Neural cell (in vitro differentiated cells): Measurements from ENCODE around the gene CLDN18. TPM values are rescaled to one million over a fixed set of nuclear protein-coding genes. Genes with fewer than 3 reads are reported as not detected.

Experiments used
- H2AFZ ChIP-seq: fragments of 200-600, 300-800 bp; sonication (generic), shearing (Covaris generic); 2 replicates; pipeline ENCODE4 v1.6.0; 2014; ENCODE audit warnings: low read depth, mild to moderate bottlenecking, antibody characterized with exemption, low read length, moderate library complexity
- H3F3A ChIP-seq: fragments of 200-600 bp; shearing (Covaris generic); 2 replicates; pipeline ENCODE4 v1.6.1; 2016; ENCODE audit warnings: mild to moderate bottlenecking, moderate library complexity, mixed read lengths, antibody characterized with exemption, low read length; ENCODE audit not compliant: insufficient read depth, poor library complexity, severe bottlenecking
- H3K27ac ChIP-seq: fragments of 200-600, 300-800 bp; sonication (generic), shearing (Covaris generic); 2 replicates; pipeline ENCODE4 v1.5.1; 2014; ENCODE audit warnings: mild to moderate bottlenecking, low read length, moderate library complexity
- H3K27me3 ChIP-seq: fragments of 300-800, 200-600 bp; sonication (generic), shearing (Covaris generic); 2 replicates; pipeline ENCODE4 v1.6.0; 2014; ENCODE audit warnings: mild to moderate bottlenecking, low read depth, low read length, moderate library complexity; ENCODE audit not compliant: insufficient read depth
- H3K36me3 ChIP-seq: fragments of 300-800, 200-600 bp; sonication (generic), shearing (Covaris generic); 2 replicates; pipeline ENCODE4 v1.5.1; 2014; ENCODE audit warnings: mild to moderate bottlenecking, antibody characterized with exemption, low read length, moderate library complexity; ENCODE audit not compliant: insufficient read depth
- H3K4me2 ChIP-seq: fragments of 300-800, 200-600 bp; sonication (generic), shearing (Covaris generic); 2 replicates; pipeline ENCODE4 v1.6.0; 2014; ENCODE audit warnings: mild to moderate bottlenecking, low read length
- H3K4me3 ChIP-seq: fragments of 300-800, 200-600 bp; sonication (generic), shearing (Covaris generic); 2 replicates; pipeline ENCODE4 v1.5.1; 2014; ENCODE audit warnings: mild to moderate bottlenecking, low read length, moderate library complexity
- H3K79me2 ChIP-seq: fragments of 200-600 bp; shearing (Covaris generic); replicated peaks from 2 replicates; pipeline ENCODE4 v1.6.0; 2014; ENCODE audit warnings: mild to moderate bottlenecking, low read length, moderate library complexity; ENCODE audit not compliant: insufficient read depth
- H3K9ac ChIP-seq: fragments of 300-800, 200-600 bp; sonication (generic), shearing (Covaris generic); 2 replicates; pipeline ENCODE4 v1.6.1; 2016; ENCODE audit warnings: mild to moderate bottlenecking, low read length, mixed read lengths
- H3K9me2 ChIP-seq: fragments of 200-600 bp; shearing (Covaris generic); 2 replicates; pipeline ENCODE4 v1.6.1; 2016; ENCODE audit warnings: mild to moderate bottlenecking, low read length, mixed read lengths; ENCODE audit not compliant: insufficient read depth
- H3K9me3 ChIP-seq: fragments of 200-600, 300-800 bp; sonication (generic), shearing (Covaris generic); 2 replicates; pipeline ENCODE4 v1.6.1; 2016; ENCODE audit warnings: mild to moderate bottlenecking, mixed run types, low read length, moderate library complexity, mixed read lengths
- H4K20me1 ChIP-seq: fragments of 200-600 bp; shearing (Covaris generic); 2 replicates; pipeline ENCODE4 v1.6.1; 2016; ENCODE audit warnings: mild to moderate bottlenecking, mixed run types; ENCODE audit not compliant: insufficient read depth
- CTCF ChIP-seq: fragments of 450-650 bp; IDR thresholded peaks from 2 replicates; pipeline ENCODE4 v1.5.1; 2014; ENCODE audit warnings: antibody characterized with exemption, mild to moderate bottlenecking, moderate library complexity; ENCODE audit not compliant: poor library complexity, severe bottlenecking
- EP300 ChIP-seq: fragments of 450-650 bp; conservative IDR thresholded peaks from 2 replicates; pipeline ENCODE4 v1.6.1; 2014; ENCODE audit warnings: antibody characterized with exemption, mild to moderate bottlenecking, moderate library complexity; ENCODE audit not compliant: poor library complexity, severe bottlenecking
- EZH2 ChIP-seq: fragments of 200-600, 300-800 bp; shearing (Covaris generic), sonication (generic); IDR thresholded peaks from 2 replicates; pipeline ENCODE4 v1.6.1; 2014; ENCODE audit warnings: antibody characterized with exemption, low read length, borderline replicate concordance, mild to moderate bottlenecking; ENCODE audit not compliant: insufficient read depth, poor library complexity, severe bottlenecking
- MXI1 ChIP-seq: fragments of 450-650 bp; conservative IDR thresholded peaks from 2 replicates; pipeline ENCODE4 v1.6.1; 2014; ENCODE audit warnings: antibody characterized with exemption, mild to moderate bottlenecking; ENCODE audit not compliant: poor library complexity, severe bottlenecking
- POLR2AphosphoS5 ChIP-seq: IDR thresholded peaks from 2 replicates; pipeline ENCODE4 v1.6.1; 2012
- RAD21 ChIP-seq: fragments of 450-650 bp; conservative IDR thresholded peaks from 2 replicates; pipeline ENCODE4 v1.6.1; 2014; ENCODE audit warnings: antibody characterized with exemption, mild to moderate bottlenecking, moderate library complexity
- REST ChIP-seq: IDR thresholded peaks from 2 replicates; pipeline ENCODE4 v1.6.1; 2012; ENCODE audit warnings: borderline replicate concordance
- SMC3 ChIP-seq: fragments of 450-650 bp; conservative IDR thresholded peaks from 2 replicates; pipeline ENCODE4 v1.6.1; 2014; ENCODE audit warnings: antibody characterized with exemption, mild to moderate bottlenecking, moderate library complexity; ENCODE audit not compliant: poor library complexity
- TAF1 ChIP-seq: IDR thresholded peaks from 2 replicates; pipeline ENCODE4 v1.6.1; 2012; ENCODE audit warnings: low read depth
- polyA plus RNA-seq: library from polyadenylated mRNA; depleted of rRNA; stranded (reverse); fragments of >200 nt; gene quantifications from 2 replicates; pipeline ENCODE4 v1.2.3, GENCODE V29; 2014

CLDN18 gene
- polyA plus RNA-seq, 1 donor from 2014 or later = not detected

- Histone ChIP-seq H3K4me2 (no peak overlapping the region), H3K27me3 (no peaks in the 10 kb centered on the region), H3K9me3 (no peaks in the 10 kb centered on the region), H3K36me3 (no peaks in the 10 kb centered on the region), H3K9ac (no peak overlapping the region), H3K79me2 (no peaks in the 10 kb centered on the region), H3F3A (no peaks in the 10 kb centered on the region), H3K9me2 (no peaks in the 10 kb centered on the region), H3K27ac (no peak overlapping the region), H3K4me3 (no peak overlapping the region), H2AFZ (no peak overlapping the region), H4K20me1 (no peaks in the 10 kb centered on the region)
- TF ChIP-seq POLR2AphosphoS5 (no peak), SMC3 (no peak)
Observed at GRCh38 chr3:138059261-138059660, 49.3 kb downstream of the CLDN18 start.

- H3F3A ChIP-seq = no peaks in the 10 kb centered on the region
- no peaks in the 10 kb centered on the region for H3K9me2 ChIP-seq
- H3K27ac ChIP-seq = no peak overlapping the region
- no peak overlapping the region for H3K9ac ChIP-seq
- H3K79me2 ChIP-seq = no peaks in the 10 kb centered on the region
- no peak overlapping the region for H3K4me3 ChIP-seq
- no peaks in the 10 kb centered on the region for H3K9me3 ChIP-seq
- no peaks in the 10 kb centered on the region for H3K36me3 ChIP-seq
- H3K27me3 ChIP-seq = no peaks in the 10 kb centered on the region
- H2AFZ ChIP-seq = no peak overlapping the region
- no peak overlapping the region for H3K4me2 ChIP-seq
- TF ChIP-seq RAD21 (no peak), EP300 (no peak), MXI1 (no peak), CTCF (no peak), REST (no peak), POLR2AphosphoS5 (no peak), EZH2 (no peak), SMC3 (no peak), TAF1 (no peak)
- no peaks in the 10 kb centered on the region for H4K20me1 ChIP-seq
Observed at GRCh38 chr3:138060792-138061191, 50.8 kb downstream of the CLDN18 start.

GRCh38 chr3:138062037-138062436 lies 52.1 kb downstream of the CLDN18 start:
- no peak overlapping the region for H3K27ac ChIP-seq
- H3K9ac ChIP-seq = no peak overlapping the region
- H2AFZ ChIP-seq = no peak overlapping the region
- H3K4me3 ChIP-seq = no peak overlapping the region
- H3K4me2 ChIP-seq = no peak overlapping the region
- H4K20me1 ChIP-seq = no peaks in the 10 kb centered on the region
- no peaks in the 10 kb centered on the region for H3K9me2 ChIP-seq
- no peaks in the 10 kb centered on the region for H3K79me2 ChIP-seq
- no peaks in the 10 kb centered on the region for H3K27me3 ChIP-seq
- no peaks in the 10 kb centered on the region for H3K9me3 ChIP-seq
- TF ChIP-seq REST (no peak), POLR2AphosphoS5 (no peak), CTCF (no peak), MXI1 (no peak), RAD21 (no peak), EZH2 (no peak), SMC3 (no peak), EP300 (no peak), TAF1 (no peak)
- H3K36me3 ChIP-seq = no peaks in the 10 kb centered on the region
- H3F3A ChIP-seq = no peaks in the 10 kb centered on the region
